Activated CD8-positive, alpha-beta memory T cell treated with anti-CD3 and anti-CD28 coated beads, Interleukin-2, amount 50 U/mL, for 48 hours (primary cell): ENCODE data around the gene ATP11C.
"Not testable (repeated sequence)": the region's sequence is repeated elsewhere in the genome, so short reads cannot be mapped to it uniquely, and the experiment has no call there.

ENCODE experiments used
- DNase-seq: peaks from one replicate; pipeline ENCODE4 v3.0.0-alpha.2; 2020

Gene ATP11C

DNA sequence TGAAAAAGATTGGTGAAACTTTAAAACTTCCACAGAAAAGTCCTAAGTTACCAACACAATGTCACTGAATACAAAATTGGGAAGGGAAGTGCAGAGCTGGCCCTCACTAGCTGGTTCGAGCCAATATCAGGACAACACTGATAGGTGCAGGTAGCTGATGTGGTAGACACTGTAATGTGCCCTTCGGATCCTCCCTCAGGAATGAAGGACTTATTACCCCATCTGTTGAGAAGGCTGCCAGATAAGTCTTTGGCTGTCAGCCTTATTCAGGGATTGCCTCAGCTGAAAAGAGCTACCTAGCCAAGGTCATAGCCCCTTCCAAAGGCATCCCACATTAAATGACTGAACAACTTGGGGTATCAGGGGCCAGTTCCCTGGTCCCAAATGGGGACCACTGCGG is 230.2 kb downstream of the ATP11C start:
- DNase-seq, result no peak

DNA sequence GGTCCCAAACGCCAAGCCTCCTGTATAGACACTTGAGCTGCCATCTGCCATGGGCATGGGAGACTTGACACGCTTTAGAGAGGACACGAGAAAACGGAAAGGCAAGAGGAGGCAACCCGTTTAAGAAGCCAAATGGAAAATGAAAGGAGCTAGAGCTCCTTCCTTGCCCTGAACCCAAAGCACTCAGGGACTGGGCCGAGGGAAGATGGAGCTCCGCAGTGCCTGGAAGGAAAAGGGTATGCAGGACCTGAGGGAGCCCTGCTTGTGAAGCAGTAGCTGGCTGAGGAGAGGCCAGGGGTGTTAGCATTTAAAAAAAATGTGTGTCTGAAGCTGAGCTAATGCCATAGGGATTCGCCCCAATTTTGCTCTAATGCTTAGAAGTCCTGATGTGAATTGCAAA is 239.9 kb downstream of the ATP11C start:
- DNase-seq, result no peak

DNA sequence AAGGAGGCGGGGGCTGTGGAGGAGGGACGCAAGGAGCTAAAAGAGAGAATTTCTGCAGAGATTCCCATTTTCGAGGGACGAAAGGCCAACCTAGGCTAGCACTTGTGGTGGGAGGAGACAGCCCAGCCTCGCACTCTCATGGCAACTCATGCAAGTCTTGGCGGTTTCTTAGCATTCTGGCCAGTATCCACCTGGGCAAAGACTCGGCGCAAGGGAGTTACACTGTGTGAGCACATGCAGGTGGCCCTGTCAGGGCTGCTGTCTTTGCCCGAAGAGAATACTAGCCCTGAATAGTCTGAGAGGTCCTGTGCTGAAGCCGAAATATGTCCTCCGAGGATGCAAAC is 240.4 kb downstream of the ATP11C start:
- no peak for DNase-seq

DNA sequence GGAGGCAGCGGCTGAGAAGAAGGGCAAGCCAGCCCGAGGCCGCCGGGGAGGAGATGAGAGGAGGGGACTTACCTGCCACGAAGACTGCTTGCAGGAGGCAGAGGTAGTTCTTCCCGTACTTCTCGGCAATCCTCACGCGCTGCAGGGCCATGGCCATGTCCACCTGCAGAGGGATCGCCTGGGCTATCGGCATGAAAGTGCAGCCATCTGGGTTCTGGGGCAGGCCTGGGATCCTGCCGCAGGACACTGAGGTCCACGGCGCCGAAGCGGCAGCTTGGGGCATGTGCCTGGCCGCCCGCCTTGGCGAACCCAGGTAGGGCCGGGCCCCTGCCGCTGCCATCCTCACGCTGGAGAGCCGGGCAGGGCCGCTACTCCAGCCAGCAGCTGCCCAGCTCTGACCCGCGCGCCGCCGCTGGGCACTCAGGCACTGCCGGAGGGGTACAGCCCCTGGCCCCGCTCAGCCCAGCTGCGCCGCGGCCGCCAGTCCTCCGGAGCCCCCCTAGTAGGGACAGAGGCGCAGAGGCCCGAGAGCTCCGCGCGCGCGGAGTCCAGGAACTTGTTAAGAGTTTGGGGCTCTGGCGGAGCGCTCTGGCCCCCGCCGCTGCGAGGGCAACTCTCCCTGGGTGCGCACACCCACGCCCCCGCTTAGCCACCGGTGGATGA is 240.9 kb downstream of the ATP11C start:
- DNase-seq, result no peak

DNA sequence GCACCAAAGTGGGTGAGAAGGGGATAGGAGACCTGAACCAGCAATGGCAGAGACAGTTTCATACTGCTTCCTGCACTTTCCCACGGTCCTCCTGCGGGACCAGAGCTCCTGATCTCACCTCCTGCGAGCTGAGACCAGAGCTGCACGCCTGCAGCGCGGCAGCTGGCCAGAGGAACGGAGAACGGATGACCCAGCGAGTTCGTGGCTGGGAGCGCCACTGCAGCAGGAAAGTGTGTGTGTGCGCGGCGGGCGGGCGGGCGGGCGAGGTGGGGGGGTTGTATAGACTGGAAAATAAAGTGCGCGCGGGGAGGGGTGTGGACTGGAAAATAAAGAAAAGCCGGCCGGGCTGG is 241.4 kb downstream of the ATP11C start:
- DNase-seq, result no peak

DNA sequence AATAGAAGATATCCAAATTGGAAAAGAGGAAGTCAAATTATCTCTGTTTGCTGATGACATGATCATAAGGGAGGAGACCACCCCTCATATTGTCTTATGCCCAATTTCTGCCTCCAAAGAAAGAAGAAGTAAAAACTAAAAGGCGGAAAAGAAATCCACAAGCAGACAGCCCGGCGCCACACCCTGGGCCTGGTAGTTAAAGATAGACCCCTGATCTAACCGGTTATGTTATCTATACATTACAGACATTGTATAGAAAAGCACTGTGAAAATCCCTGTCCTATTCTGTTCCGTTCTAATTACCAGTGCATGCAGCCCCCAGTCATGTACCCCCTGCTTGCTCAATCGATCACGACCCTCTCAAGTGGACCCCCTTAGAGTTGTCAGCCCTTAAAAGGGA is 247.7 kb downstream of the ATP11C start:
- DNase-seq, result not testable (repeated sequence)

DNA sequence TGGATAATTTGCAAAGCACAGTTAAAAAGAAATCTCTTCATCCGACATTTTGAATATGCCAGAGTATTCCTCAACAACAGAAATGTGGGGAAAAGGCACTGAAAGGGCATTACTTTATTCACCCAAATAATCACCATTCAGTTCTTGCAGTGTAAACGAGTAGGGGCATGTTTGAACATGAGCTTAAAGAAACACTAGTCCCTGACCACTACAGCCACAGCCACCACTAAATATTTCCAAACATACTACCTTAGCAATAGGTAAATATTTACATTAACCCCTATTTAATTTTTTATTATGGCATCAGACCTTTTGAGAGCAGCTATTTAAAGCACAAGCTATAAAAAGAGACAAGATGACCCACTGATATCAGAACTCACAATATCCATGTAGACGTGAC is 252.5 kb downstream of the ATP11C start:
- DNase-seq, result no peak
